HCT116 (cell line): ENCODE measurements around the gene IQCF6. TPM values are rescaled to one million over a fixed set of nuclear protein-coding genes. Genes with fewer than 3 reads are reported as not detected.
"Not testable (repeated sequence)": the region's sequence is repeated elsewhere in the genome, so short reads cannot be mapped to it uniquely, and the experiment has no call there.

Experiments
- ATAC-seq: fragments of 200-7000 bp; cut with Tn5 transposase; 2 replicates; pipeline ENCODE4 v1.9.1; 2020; ENCODE audit warnings: mild to moderate bottlenecking, moderate library complexity
- BruUV-seq: library from RNA; stranded (reverse); fragments of 400-500 nt; replicated peaks from 2 replicates; lab custom pipeline; 2021; lab: Mats Ljungman, UMichigan
- CTCF ChIA-PET: fragments of 300-600 bp; sonication (Branson Sonifier 250); formaldehyde crosslinking; loops from one replicate; lab custom pipeline; 2021; ENCODE audit warnings: antibody characterized with exemption; lab: Charles Lee
- POLR2A ChIA-PET: fragments of 300-600, 350-600 bp; sonication (Branson Sonifier 250); formaldehyde crosslinking; loops from one replicate; lab custom pipeline; 2021; ENCODE audit warnings: antibody characterized with exemption; lab: Charles Lee
- RAD21 ChIA-PET, 2 experiments: fragments of 300-600 bp; sonication (Branson Sonifier 250); formaldehyde crosslinking; loops; one replicate each; lab custom pipeline; 2023; ENCODE audit warnings: low total read pairs in 2 of 2; ENCODE audit not compliant: uncharacterized antibody in 2 of 2, unreplicated experiment in 2 of 2, low non-redundant PET in 1 of 2; lab: Charles Lee
- DNase-seq: peaks from one replicate; pipeline ENCODE4 v3.0.0-alpha.2; 2010; ENCODE audit warnings: low read depth, low spot score
- H2AFZ ChIP-seq: fragments of 200-600 bp; shearing (Covaris generic), sonication (generic); 2 replicates; pipeline ENCODE4 v1.6.1; 2017; ENCODE audit warnings: low read depth, mixed run types, mixed read lengths, antibody characterized with exemption, low read length; ENCODE audit not compliant: poor library complexity, severe bottlenecking
- H3K27ac ChIP-seq: 2 replicates; pipeline ENCODE4 v1.5.1; 2012; ENCODE audit warnings: low read depth, low read length
- H3K27me3 ChIP-seq: fragments of 200-600 bp; sonication (generic); 2 replicates; pipeline ENCODE4 v1.6.1; 2016; ENCODE audit warnings: mixed run types, low read length, mixed read lengths; ENCODE audit not compliant: insufficient read depth
- H3K36me3 ChIP-seq, 2 experiments: fragments of 200-500 bp in 1 of 2; fragments of 200-600 bp in 1 of 2; sonication (Bioruptor generic) in 1 of 2; sonication (generic) in 1 of 2; 2 replicates each; pipeline versions ENCODE4 v1.5.1 to v1.6.1; 2014 to 2016; ENCODE audit warnings: low read length in 2 of 2, inconsistent platforms in 1 of 2, mixed read lengths in 1 of 2, mixed run types in 1 of 2; ENCODE audit not compliant: insufficient read depth in 2 of 2, control insufficient read depth in 1 of 2
- H3K4me1 ChIP-seq, 2 experiments: fragments of 200-600 bp in 1 of 2; sonication (generic) in 1 of 2; 2 replicates each; pipeline versions ENCODE4 v1.5.1 to v1.6.1; 2012 to 2017; ENCODE audit warnings: low read length in 2 of 2, inconsistent platforms in 1 of 2, mild to moderate bottlenecking in 1 of 2, mixed read lengths in 1 of 2, mixed run types in 1 of 2, moderate library complexity in 1 of 2; ENCODE audit not compliant: insufficient read depth in 2 of 2, control insufficient read depth in 1 of 2
- H3K4me2 ChIP-seq: fragments of 200-600 bp; sonication (generic); 2 replicates; pipeline ENCODE4 v1.6.1; 2017; ENCODE audit warnings: mixed run types, low read length, mixed read lengths
- H3K4me3 ChIP-seq, 2 experiments: fragments of 200-600 bp in 1 of 2; sonication (generic) in 1 of 2; replicated peaks in 1 of 2; 2 replicates each; pipeline ENCODE4 v1.5.1; 2011 to 2016; ENCODE audit warnings: low read length in 2 of 2, control low read depth in 1 of 2, low read depth in 1 of 2, mild to moderate bottlenecking in 1 of 2, mixed read lengths in 1 of 2, mixed run types in 1 of 2
- H3K79me2 ChIP-seq: fragments of 200-600 bp; sonication (generic); 2 replicates; pipeline ENCODE4 v1.6.1; 2017; ENCODE audit warnings: mild to moderate bottlenecking, mixed run types, low read length, moderate library complexity, mixed read lengths; ENCODE audit not compliant: insufficient read depth
- H3K9ac ChIP-seq: fragments of 200-600 bp; sonication (generic); 2 replicates; pipeline ENCODE4 v1.6.1; 2016; ENCODE audit warnings: low read length, mixed read lengths
- H3K9me2 ChIP-seq: fragments of 200-600 bp; sonication (generic), shearing (Covaris generic); 2 replicates; pipeline ENCODE4 v1.6.1; 2017; ENCODE audit warnings: mixed run types, mild to moderate bottlenecking, moderate library complexity; ENCODE audit not compliant: insufficient read depth
- H3K9me3 ChIP-seq, 2 experiments: fragments of 200-500 bp in 1 of 2; fragments of 200-600 bp in 1 of 2; sonication (Bioruptor generic) in 1 of 2; sonication (generic) in 1 of 2; 2 replicates each; pipeline ENCODE4 v1.6.1; 2014 to 2017; ENCODE audit warnings: low read length in 2 of 2, mixed read lengths in 2 of 2, inconsistent platforms in 1 of 2, low read depth in 1 of 2, mild to moderate bottlenecking in 1 of 2, mixed run types in 1 of 2, moderate library complexity in 1 of 2; ENCODE audit not compliant: control insufficient read depth in 1 of 2, insufficient read depth in 1 of 2
- H4K20me1 ChIP-seq: fragments of 200-600 bp; sonication (generic), shearing (Covaris generic); 2 replicates; pipeline ENCODE4 v1.6.1; 2017; ENCODE audit warnings: mixed run types, mild to moderate bottlenecking, moderate library complexity; ENCODE audit not compliant: insufficient read depth
- CBX3 ChIP-seq: IDR thresholded peaks from 2 replicates; pipeline ENCODE4 v1.6.1; 2012; ENCODE audit warnings: low read depth
- FOSL1 ChIP-seq: IDR thresholded peaks from 2 replicates; pipeline ENCODE4 v1.6.1; 2012; ENCODE audit warnings: low read depth
- MAX ChIP-seq: IDR thresholded peaks from 2 replicates; pipeline ENCODE4 v1.6.1; 2012
- TCF7L2 ChIP-seq: IDR thresholded peaks from 2 replicates; pipeline ENCODE4 v1.7.0; 2011; ENCODE audit warnings: borderline replicate concordance, inconsistent platforms; ENCODE audit not compliant: insufficient read depth, insufficient read length; ENCODE audit errors: extremely low read depth
- intact Hi-C: fragments of 100-400 bp; cut with micrococcal nuclease; formaldehyde crosslinking; loops from 2 replicates; pipeline ENCODE4 v1.10.0; 2022
- total RNA-seq: library from RNA; stranded (reverse); gene quantifications from one replicate; pipeline ENCODE4 v1.2.1, GENCODE V29; 2021; ENCODE audit not compliant: unreplicated experiment

IQCF6 gene
- total RNA-seq, 1 experiment from 2014 or later, result not detected

- H3K4me3 ChIP-seq, H2AFZ ChIP-seq, CTCF ChIA-PET, ATAC-seq, DNase-seq, H3K9me2 ChIP-seq, RAD21 ChIA-PET, H3K9ac ChIP-seq, H3K36me3 ChIP-seq, H3K4me2 ChIP-seq, BruUV-seq, intact Hi-C loops, POLR2A ChIA-PET, H3K9me3 ChIP-seq, H4K20me1 ChIP-seq, H3K79me2 ChIP-seq, H3K4me1 ChIP-seq, H3K27ac ChIP-seq, H3K27me3 ChIP-seq: not testable (repeated sequence)
- peak; percentile 23; the same call in 1 of the 2 replicates for TF ChIP-seq FOSL1
These were observed 36.1 kb downstream of the IQCF6 start for GRCh38 chr3:51742978-51743377.

- H3K9me3 ChIP-seq, H3K9ac ChIP-seq, H3K36me3 ChIP-seq, H3K27ac ChIP-seq, RAD21 ChIA-PET, H3K27me3 ChIP-seq, BruUV-seq, DNase-seq, H3K4me2 ChIP-seq, H3K4me1 ChIP-seq, ATAC-seq, intact Hi-C loops, H3K4me3 ChIP-seq, H3K9me2 ChIP-seq, H2AFZ ChIP-seq, H3K79me2 ChIP-seq, CTCF ChIA-PET, POLR2A ChIA-PET, H4K20me1 ChIP-seq: not testable (repeated sequence)
These were observed 36.7 kb downstream of the IQCF6 start for GRCh38 chr3:51742320-51742719.

- ATAC-seq (no peak), DNase-seq (no peak)
- ChIA-PET RAD21 (no interaction called here), CTCF (no interaction called here), POLR2A (no interaction called here)
- H3K36me3 ChIP-seq, result no peaks in the 10 kb centered on the region
- no TSS peak for BruUV-seq
- H3K4me2 ChIP-seq, result no peak overlapping the region
- no peaks in the 10 kb centered on the region for H4K20me1 ChIP-seq
- no peaks in the 10 kb centered on the region for H3K9me2 ChIP-seq
- TF ChIP-seq MAX (no peak), CBX3 (no peak), TCF7L2 (no peak)
- no peaks in the 10 kb centered on the region for H3K4me1 ChIP-seq
- H3K4me3 ChIP-seq, result no peak overlapping the region
- no peak overlapping the region for H2AFZ ChIP-seq
- H3K9ac ChIP-seq, result no peak overlapping the region
- intact Hi-C loops, result no loop called here
- H3K27ac ChIP-seq, result no peak overlapping the region
- H3K9me3 ChIP-seq, result no peaks in the 10 kb centered on the region
- 0 out of 2 replicates have a peak, but pooled peaks cover 6% of the 10 kb centered on the region for H3K27me3 ChIP-seq
- no peaks in the 10 kb centered on the region for H3K79me2 ChIP-seq
These were observed 39.9 kb downstream of the IQCF6 start for GRCh38 chr3:51739110-51739509.
